GM23338 (cell line): Measurements from ENCODE around the gene REM2.
A peak's percentile ranks its signal among the peaks of the same experiment; 100 is the strongest.

ENCODE experiments used
- EZH2 ChIP-seq: fragments of 200-600 bp; sonication (generic); IDR thresholded peaks from one replicate; pipeline ENCODE4 v1.8.0; 2017; ENCODE audit warnings: antibody characterized with exemption, mild to moderate bottlenecking, low read depth; ENCODE audit not compliant: unreplicated experiment
- EZH2phosphoT487 ChIP-seq: fragments of 200-600 bp; sonication (generic); IDR thresholded peaks from one replicate; pipeline ENCODE4 v1.8.1; 2018; ENCODE audit warnings: antibody characterized with exemption; ENCODE audit not compliant: unreplicated experiment
- JUNB ChIP-seq: IDR thresholded peaks from one replicate; pipeline ENCODE4 v1.6.1; 2016; ENCODE audit warnings: antibody characterized with exemption; ENCODE audit not compliant: unreplicated experiment
- NANOG ChIP-seq: IDR thresholded peaks from 2 replicates; pipeline ENCODE4 v1.6.1; 2016; ENCODE audit warnings: antibody characterized with exemption, borderline replicate concordance
- POLR2AphosphoS5 ChIP-seq: IDR thresholded peaks from 2 replicates; pipeline ENCODE4 v1.6.1; 2016; ENCODE audit warnings: antibody characterized with exemption, low read depth
- STAT1 ChIP-seq: IDR thresholded peaks from one replicate; pipeline ENCODE4 v1.6.1; 2016; ENCODE audit warnings: antibody characterized with exemption; ENCODE audit not compliant: unreplicated experiment
- ZNF114 ChIP-seq: fragments of 250-450 bp; sonication (Bioruptor Pico); IDR thresholded peaks from 2 replicates; pipeline ENCODE4 v1.5.0; 2020; ENCODE audit warnings: mild to moderate bottlenecking, moderate library complexity
- TF ChIP-seq, protein P1 (sequence below), 2 experiments: fragments of 200-600 bp in 1 of 2; sonication (generic) in 1 of 2; conservative IDR thresholded peaks; 2 replicates each; pipeline versions ENCODE4 v1.5.1 to v1.6.1; 2016 to 2017; ENCODE audit warnings: antibody characterized with exemption in 2 of 2, low read depth in 2 of 2, mild to moderate bottlenecking in 2 of 2, moderate library complexity in 1 of 2
- TF ChIP-seq, protein P2 (sequence below): IDR thresholded peaks from 2 replicates; pipeline ENCODE4 v1.6.1; 2016; ENCODE audit warnings: antibody characterized with exemption
- TF ChIP-seq, protein P3 (sequence below): IDR thresholded peaks from one replicate; pipeline ENCODE4 v1.6.1; 2018; ENCODE audit warnings: antibody characterized with exemption; ENCODE audit not compliant: unreplicated experiment
- TF ChIP-seq, protein P4 (sequence below): fragments of 250-450 bp; sonication (Bioruptor Pico); IDR thresholded peaks from 2 replicates; pipeline ENCODE4 v1.5.0; 2020; ENCODE audit warnings: mild to moderate bottlenecking, moderate library complexity

DNA sequence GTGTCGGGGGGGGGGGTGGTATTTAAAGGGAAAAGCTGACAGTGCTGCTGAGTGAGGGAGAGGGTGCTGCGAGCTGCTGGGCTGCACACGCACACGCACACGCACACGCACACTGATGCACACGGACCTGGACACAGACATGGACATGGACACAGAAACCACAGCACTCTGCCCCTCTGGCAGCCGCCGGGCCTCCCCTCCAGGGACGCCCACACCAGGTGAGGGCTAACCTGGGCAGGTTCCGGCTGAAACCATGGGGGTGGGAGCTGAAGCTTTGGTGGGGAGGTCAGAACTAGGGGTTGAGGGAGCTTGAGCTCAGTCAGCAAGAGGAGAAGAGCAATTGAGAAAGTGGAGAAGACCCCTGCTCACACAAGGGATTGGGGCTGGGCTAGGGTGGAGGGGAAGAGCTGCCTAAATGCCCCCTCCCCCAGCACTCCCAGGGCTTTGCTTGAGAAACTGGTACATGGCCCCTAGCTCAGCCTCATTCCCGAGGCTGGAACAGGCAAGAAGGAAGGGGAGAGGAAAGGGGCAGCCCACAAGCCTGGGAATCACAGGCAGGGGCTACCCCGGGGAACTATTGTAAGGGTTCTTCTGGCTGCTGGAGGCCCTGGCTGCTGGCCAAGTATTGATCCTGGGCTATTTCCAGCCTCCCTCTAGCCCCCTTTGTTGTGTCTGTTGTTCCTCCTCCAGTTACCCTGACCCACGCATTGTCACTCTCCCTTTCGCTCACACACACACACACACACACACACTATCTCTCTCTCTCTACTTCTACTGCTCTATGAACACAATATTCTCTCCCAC lies at the start of gene REM2:
- TF ChIP-seq, protein P1, sequence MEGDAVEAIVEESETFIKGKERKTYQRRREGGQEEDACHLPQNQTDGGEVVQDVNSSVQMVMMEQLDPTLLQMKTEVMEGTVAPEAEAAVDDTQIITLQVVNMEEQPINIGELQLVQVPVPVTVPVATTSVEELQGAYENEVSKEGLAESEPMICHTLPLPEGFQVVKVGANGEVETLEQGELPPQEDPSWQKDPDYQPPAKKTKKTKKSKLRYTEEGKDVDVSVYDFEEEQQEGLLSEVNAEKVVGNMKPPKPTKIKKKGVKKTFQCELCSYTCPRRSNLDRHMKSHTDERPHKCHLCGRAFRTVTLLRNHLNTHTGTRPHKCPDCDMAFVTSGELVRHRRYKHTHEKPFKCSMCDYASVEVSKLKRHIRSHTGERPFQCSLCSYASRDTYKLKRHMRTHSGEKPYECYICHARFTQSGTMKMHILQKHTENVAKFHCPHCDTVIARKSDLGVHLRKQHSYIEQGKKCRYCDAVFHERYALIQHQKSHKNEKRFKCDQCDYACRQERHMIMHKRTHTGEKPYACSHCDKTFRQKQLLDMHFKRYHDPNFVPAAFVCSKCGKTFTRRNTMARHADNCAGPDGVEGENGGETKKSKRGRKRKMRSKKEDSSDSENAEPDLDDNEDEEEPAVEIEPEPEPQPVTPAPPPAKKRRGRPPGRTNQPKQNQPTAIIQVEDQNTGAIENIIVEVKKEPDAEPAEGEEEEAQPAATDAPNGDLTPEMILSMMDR (conservative IDR thresholded peaks at IDR 0.05; ENCODE audit: low read depth in 2 of 2): no peak
- no peak for TF ChIP-seq EZH2
- TF ChIP-seq, protein P2, sequence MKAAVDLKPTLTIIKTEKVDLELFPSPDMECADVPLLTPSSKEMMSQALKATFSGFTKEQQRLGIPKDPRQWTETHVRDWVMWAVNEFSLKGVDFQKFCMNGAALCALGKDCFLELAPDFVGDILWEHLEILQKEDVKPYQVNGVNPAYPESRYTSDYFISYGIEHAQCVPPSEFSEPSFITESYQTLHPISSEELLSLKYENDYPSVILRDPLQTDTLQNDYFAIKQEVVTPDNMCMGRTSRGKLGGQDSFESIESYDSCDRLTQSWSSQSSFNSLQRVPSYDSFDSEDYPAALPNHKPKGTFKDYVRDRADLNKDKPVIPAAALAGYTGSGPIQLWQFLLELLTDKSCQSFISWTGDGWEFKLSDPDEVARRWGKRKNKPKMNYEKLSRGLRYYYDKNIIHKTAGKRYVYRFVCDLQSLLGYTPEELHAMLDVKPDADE: no peak
- TF ChIP-seq POLR2AphosphoS5: 0 out of 2 replicates have a peak, but pooled peaks have one; percentile 17
- no peak for TF ChIP-seq EZH2phosphoT487
- no peak for TF ChIP-seq JUNB
- TF ChIP-seq, protein P3, sequence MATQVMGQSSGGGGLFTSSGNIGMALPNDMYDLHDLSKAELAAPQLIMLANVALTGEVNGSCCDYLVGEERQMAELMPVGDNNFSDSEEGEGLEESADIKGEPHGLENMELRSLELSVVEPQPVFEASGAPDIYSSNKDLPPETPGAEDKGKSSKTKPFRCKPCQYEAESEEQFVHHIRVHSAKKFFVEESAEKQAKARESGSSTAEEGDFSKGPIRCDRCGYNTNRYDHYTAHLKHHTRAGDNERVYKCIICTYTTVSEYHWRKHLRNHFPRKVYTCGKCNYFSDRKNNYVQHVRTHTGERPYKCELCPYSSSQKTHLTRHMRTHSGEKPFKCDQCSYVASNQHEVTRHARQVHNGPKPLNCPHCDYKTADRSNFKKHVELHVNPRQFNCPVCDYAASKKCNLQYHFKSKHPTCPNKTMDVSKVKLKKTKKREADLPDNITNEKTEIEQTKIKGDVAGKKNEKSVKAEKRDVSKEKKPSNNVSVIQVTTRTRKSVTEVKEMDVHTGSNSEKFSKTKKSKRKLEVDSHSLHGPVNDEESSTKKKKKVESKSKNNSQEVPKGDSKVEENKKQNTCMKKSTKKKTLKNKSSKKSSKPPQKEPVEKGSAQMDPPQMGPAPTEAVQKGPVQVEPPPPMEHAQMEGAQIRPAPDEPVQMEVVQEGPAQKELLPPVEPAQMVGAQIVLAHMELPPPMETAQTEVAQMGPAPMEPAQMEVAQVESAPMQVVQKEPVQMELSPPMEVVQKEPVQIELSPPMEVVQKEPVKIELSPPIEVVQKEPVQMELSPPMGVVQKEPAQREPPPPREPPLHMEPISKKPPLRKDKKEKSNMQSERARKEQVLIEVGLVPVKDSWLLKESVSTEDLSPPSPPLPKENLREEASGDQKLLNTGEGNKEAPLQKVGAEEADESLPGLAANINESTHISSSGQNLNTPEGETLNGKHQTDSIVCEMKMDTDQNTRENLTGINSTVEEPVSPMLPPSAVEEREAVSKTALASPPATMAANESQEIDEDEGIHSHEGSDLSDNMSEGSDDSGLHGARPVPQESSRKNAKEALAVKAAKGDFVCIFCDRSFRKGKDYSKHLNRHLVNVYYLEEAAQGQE: no peak
- no peak for TF ChIP-seq STAT1
- TF ChIP-seq, protein P4, sequence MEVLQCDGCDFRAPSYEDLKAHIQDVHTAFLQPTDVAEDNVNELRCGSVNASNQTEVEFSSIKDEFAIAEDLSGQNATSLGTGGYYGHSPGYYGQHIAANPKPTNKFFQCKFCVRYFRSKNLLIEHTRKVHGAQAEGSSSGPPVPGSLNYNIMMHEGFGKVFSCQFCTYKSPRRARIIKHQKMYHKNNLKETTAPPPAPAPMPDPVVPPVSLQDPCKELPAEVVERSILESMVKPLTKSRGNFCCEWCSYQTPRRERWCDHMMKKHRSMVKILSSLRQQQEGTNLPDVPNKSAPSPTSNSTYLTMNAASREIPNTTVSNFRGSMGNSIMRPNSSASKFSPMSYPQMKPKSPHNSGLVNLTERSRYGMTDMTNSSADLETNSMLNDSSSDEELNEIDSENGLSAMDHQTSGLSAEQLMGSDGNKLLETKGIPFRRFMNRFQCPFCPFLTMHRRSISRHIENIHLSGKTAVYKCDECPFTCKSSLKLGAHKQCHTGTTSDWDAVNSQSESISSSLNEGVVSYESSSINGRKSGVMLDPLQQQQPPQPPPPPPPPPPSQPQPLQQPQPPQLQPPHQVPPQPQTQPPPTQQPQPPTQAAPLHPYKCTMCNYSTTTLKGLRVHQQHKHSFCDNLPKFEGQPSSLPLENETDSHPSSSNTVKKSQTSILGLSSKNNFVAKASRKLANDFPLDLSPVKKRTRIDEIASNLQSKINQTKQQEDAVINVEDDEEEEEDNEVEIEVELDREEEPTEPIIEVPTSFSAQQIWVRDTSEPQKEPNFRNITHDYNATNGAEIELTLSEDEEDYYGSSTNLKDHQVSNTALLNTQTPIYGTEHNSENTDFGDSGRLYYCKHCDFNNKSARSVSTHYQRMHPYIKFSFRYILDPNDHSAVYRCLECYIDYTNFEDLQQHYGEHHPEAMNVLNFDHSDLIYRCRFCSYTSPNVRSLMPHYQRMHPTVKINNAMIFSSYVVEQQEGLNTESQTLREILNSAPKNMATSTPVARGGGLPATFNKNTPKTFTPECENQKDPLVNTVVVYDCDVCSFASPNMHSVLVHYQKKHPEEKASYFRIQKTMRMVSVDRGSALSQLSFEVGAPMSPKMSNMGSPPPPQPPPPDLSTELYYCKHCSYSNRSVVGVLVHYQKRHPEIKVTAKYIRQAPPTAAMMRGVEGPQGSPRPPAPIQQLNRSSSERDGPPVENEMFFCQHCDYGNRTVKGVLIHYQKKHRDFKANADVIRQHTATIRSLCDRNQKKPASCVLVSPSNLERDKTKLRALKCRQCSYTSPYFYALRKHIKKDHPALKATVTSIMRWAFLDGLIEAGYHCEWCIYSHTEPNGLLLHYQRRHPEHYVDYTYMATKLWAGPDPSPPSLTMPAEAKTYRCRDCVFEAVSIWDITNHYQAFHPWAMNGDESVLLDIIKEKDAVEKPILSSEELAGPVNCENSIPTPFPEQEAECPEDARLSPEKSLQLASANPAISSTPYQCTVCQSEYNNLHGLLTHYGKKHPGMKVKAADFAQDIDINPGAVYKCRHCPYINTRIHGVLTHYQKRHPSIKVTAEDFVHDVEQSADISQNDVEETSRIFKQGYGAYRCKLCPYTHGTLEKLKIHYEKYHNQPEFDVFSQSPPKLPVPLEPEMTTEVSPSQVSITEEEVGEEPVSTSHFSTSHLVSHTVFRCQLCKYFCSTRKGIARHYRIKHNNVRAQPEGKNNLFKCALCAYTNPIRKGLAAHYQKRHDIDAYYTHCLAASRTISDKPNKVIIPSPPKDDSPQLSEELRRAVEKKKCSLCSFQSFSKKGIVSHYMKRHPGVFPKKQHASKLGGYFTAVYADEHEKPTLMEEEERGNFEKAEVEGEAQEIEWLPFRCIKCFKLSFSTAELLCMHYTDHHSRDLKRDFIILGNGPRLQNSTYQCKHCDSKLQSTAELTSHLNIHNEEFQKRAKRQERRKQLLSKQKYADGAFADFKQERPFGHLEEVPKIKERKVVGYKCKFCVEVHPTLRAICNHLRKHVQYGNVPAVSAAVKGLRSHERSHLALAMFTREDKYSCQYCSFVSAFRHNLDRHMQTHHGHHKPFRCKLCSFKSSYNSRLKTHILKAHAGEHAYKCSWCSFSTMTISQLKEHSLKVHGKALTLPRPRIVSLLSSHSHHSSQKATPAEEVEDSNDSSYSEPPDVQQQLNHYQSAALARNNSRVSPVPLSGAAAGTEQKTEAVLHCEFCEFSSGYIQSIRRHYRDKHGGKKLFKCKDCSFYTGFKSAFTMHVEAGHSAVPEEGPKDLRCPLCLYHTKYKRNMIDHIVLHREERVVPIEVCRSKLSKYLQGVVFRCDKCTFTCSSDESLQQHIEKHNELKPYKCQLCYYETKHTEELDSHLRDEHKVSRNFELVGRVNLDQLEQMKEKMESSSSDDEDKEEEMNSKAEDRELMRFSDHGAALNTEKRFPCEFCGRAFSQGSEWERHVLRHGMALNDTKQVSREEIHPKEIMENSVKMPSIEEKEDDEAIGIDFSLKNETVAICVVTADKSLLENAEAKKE (CRISPR knock-in tag): no peak
- TF ChIP-seq NANOG: no peak
- no peak for TF ChIP-seq ZNF114 (CRISPR knock-in tag)
